ENCODE results near the gene SULT4A1. TPM values are rescaled to one million over a fixed set of nuclear protein-coding genes. Genes with fewer than 3 reads are reported as not detected.

Gene SULT4A1
- total RNA-seq, 2 donors from 2014 or later = not detected

GRCh38 chr22:43796567-43796966 is 65.7 kb downstream of the SULT4A1 start:
- Mint-ChIP-seq H3K36me3 (peaks cover 17% of the 10 kb centered on the region), H3K9me3 (peaks cover 5% of the 10 kb centered on the region), H3K27me3 (peaks cover 27% of the 10 kb centered on the region in 2 donors), H3K4me1 (ENCODE audit: low read depth in 2 of 2) (no peaks in the 10 kb centered on the region), H3K27ac (no peak overlapping the region), H3K4me3 (no peak overlapping the region)
- ATAC-seq (no peak), DNase-seq (ENCODE audit: low spot score) (no peak)

- Mint-ChIP-seq H3K4me3 (no peak overlapping the region), H3K9me3 (peaks cover 3% of the 10 kb centered on the region), H3K27ac (no peak overlapping the region), H3K27me3 (peaks cover 14 to 16% of the 10 kb centered on the region in 2 donors), H3K36me3 (peaks cover 4% of the 10 kb centered on the region), H3K4me1 (ENCODE audit: low read depth in 2 of 2) (no peaks in the 10 kb centered on the region)
- ATAC-seq (no peak), DNase-seq (ENCODE audit: low spot score) (no peak)
Observed at GRCh38 chr22:43795320-43795719, 67.0 kb downstream of the SULT4A1 start.

GRCh38 chr22:43792905-43793304 is 69.4 kb downstream of the SULT4A1 start:
- H3K27ac Mint-ChIP-seq = no peak overlapping the region
- H3K9me3 Mint-ChIP-seq = no peaks in the 10 kb centered on the region
- peaks cover 16 to 19% of the 10 kb centered on the region in 2 donors for H3K27me3 Mint-ChIP-seq
- ATAC-seq (no peak), DNase-seq (ENCODE audit: low spot score) (no peak)
- H3K4me1 Mint-ChIP-seq (ENCODE audit: low read depth in 2 of 2) = no peaks in the 10 kb centered on the region
- no peaks in the 10 kb centered on the region for H3K36me3 Mint-ChIP-seq
- no peak overlapping the region for H3K4me3 Mint-ChIP-seq

- Mint-ChIP-seq H3K27me3 (peaks cover 14 to 23% of the 10 kb centered on the region in 2 donors), H3K9me3 (no peaks in the 10 kb centered on the region), H3K4me1 (ENCODE audit: low read depth in 2 of 2) (no peaks in the 10 kb centered on the region), H3K4me3 (no peak overlapping the region), H3K36me3 (no peaks in the 10 kb centered on the region), H3K27ac (no peak overlapping the region)
- no peak for DNase-seq (ENCODE audit: low spot score)
- ATAC-seq = no peak
Observed at GRCh38 chr22:43789452-43789851, 72.9 kb downstream of the SULT4A1 start.

- ATAC-seq (no peak), DNase-seq (ENCODE audit: low spot score) (no peak)
- H3K27ac Mint-ChIP-seq = no peak overlapping the region
- no peaks in the 10 kb centered on the region for H3K4me1 Mint-ChIP-seq (ENCODE audit: low read depth in 2 of 2)
- no peaks in the 10 kb centered on the region for H3K9me3 Mint-ChIP-seq
- no peak overlapping the region for H3K4me3 Mint-ChIP-seq
- no peaks in the 10 kb centered on the region for H3K36me3 Mint-ChIP-seq
- H3K27me3 Mint-ChIP-seq = peaks cover 10 to 17% of the 10 kb centered on the region in 2 donors
Observed at GRCh38 chr22:43783777-43784176, 78.5 kb downstream of the SULT4A1 start.

GRCh38 chr22:43782448-43782847 is 79.9 kb downstream of the SULT4A1 start:
- DNase-seq (ENCODE audit: low spot score) (no peak), ATAC-seq (no peak)
- no peak overlapping the region for H3K4me3 Mint-ChIP-seq
- no peaks in the 10 kb centered on the region for H3K9me3 Mint-ChIP-seq
- no peaks in the 10 kb centered on the region for H3K36me3 Mint-ChIP-seq
- H3K4me1 Mint-ChIP-seq (ENCODE audit: low read depth in 2 of 2) = no peaks in the 10 kb centered on the region
- H3K27me3 Mint-ChIP-seq = peaks cover 5 to 13% of the 10 kb centered on the region in 2 donors
- no peak overlapping the region for H3K27ac Mint-ChIP-seq

- Mint-ChIP-seq H3K36me3 (no peaks in the 10 kb centered on the region), H3K27ac (no peak overlapping the region), H3K9me3 (no peaks in the 10 kb centered on the region), H3K4me3 (no peak overlapping the region), H3K27me3 (peaks cover 0 to 14% of the 10 kb centered on the region in 2 donors), H3K4me1 (ENCODE audit: low read depth in 2 of 2) (no peaks in the 10 kb centered on the region)
- no peak for ATAC-seq
- DNase-seq (ENCODE audit: low spot score) = no peak
Observed at GRCh38 chr22:43777286-43777685, 85.0 kb downstream of the SULT4A1 start.

GRCh38 chr22:43776081-43776670 is 86.1 kb downstream of the SULT4A1 start:
- Mint-ChIP-seq H3K4me3 (no peak overlapping the region), H3K4me1 (ENCODE audit: low read depth in 2 of 2) (no peaks in the 10 kb centered on the region), H3K36me3 (no peaks in the 10 kb centered on the region), H3K27me3 (peaks cover 0 to 14% of the 10 kb centered on the region in 2 donors), H3K27ac (no peak overlapping the region), H3K9me3 (no peaks in the 10 kb centered on the region)
- ATAC-seq (no peak), DNase-seq (ENCODE audit: low spot score) (no peak)

Other genes starting within 250 kb of the SULT4A1 start
- gene EFCAB6, start 50.2 kb downstream of the SULT4A1 start, total RNA-seq = 1 to 10 TPM in 1 of 2 donors, under 1 TPM in 1; 0.12 to 1.3 TPM
- gene PNPLA5, start 29.5 kb upstream of the SULT4A1 start, total RNA-seq = not detected
- under 1 TPM; 0.14 to 0.47 TPM for gene PNPLA3, start 61.3 kb upstream of the SULT4A1 start, total RNA-seq
- 10 to 100 TPM; 45.5 to 46.5 TPM for gene SAMM50, start 92.9 kb upstream of the SULT4A1 start, total RNA-seq
- 10 to 100 TPM; 16.9 to 61.3 TPM for gene PARVB, start 161.8 kb upstream of the SULT4A1 start, total RNA-seq

All from natural killer cell treated with Interleukin-12 subunit alpha and Interleukin-12 subunit beta and Interleukin-15 and Interleukin-18, amount 100 ng/mL, for 72 hours (primary cell).